GM21786 (cell line): ENCODE measurements around the gene CDK3.
"Not testable (repeated sequence)": the region's sequence is repeated elsewhere in the genome, so short reads cannot be mapped to it uniquely, and the experiment has no call there.

Source experiments
- ATAC-seq: cut with Tn5 transposase; IDR thresholded peaks from one replicate; pipeline ENCODE4 v1.9.1; 2021; ENCODE audit not compliant: unreplicated experiment

Gene CDK3

GRCh38 chr17:76000755-76001521 is at the start of gene CDK3:
Gene CDK3 (plus strand): TSS chr17:76000855. CDS start chr17:76001426, 571 bp downstream.
- no peak for ATAC-seq

GRCh38 chr17:75950855-75951554 is 49.6 kb upstream of the CDK3 start:
- ATAC-seq, result no peak

- no peak for ATAC-seq
Measured at GRCh38 chr17:75959051-75959838, 41.4 kb upstream of the CDK3 start.

GRCh38 chr17:75959839-75960511 is 40.7 kb upstream of the CDK3 start:
- no peak for ATAC-seq

DNA sequence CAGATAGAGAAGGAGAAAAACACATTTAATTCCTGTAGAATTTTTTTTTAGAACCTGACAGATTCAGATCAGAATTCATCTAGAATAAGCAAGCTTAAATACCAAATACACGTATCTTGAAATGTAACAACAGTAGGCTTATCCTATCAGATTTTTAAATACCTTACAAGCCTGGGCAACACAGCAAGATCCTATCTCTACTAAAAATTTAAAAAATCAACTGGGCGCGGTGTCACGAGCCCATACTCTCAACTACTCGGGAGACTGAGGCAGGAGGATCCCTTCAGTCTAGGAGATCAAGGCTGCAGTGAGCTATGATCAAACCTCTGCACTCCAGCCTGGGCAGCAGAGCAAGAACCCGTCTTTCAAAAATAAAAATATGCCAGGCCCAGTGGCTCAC is 35.2 kb upstream of the CDK3 start:
- no peak for ATAC-seq

GRCh38 chr17:75969044-75969443 is 31.6 kb upstream of the CDK3 start:
- ATAC-seq, result not testable (repeated sequence)

- ATAC-seq, result no peak
Measured at GRCh38 chr17:75970011-75970523, 30.6 kb upstream of the CDK3 start.

DNA sequence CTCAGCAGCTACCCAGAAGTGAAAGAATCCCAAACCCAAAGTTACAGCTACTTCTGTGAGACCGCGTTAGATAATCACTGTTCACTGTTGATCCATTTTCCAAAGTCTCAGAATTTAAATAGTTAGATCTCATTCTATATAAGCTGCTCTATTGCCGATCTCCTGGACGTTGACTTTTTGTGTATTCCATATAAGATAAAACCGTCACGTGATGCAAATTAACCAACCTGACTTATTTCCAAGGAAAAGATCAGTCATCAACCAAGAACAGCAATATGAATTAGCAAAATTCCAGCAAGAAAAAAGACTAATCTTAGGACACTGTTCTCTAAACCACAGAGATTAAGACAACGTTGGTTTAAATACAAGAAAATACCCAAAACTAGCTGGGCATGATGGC is 30.0 kb upstream of the CDK3 start:
- no peak for ATAC-seq

GRCh38 chr17:75975187-75975586 is 25.5 kb upstream of the CDK3 start:
- not testable (repeated sequence) for ATAC-seq

DNA sequence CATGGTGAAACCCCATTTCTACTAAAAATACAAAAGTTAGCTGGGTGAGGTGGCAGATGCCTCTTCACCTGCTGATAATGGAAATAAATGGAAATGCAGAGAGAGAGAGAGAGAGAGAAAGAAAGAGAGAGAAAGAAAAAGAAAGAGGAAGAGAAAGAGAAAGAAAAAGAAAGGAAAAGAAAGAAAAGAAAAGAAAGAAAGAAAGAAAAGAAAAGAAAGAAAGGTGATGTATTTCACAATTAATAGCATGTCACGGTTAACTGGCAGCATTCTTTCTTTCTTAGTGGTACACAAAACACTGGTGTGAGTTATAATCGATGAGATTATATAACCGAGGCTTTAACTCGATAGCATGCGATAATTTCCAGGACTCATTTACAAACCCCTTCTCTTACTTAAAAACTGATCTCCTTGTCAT is 24.9 kb upstream of the CDK3 start:
- ATAC-seq, result no peak

GRCh38 chr17:75976175-75976848 is 24.3 kb upstream of the CDK3 start:
- no peak for ATAC-seq

DNA sequence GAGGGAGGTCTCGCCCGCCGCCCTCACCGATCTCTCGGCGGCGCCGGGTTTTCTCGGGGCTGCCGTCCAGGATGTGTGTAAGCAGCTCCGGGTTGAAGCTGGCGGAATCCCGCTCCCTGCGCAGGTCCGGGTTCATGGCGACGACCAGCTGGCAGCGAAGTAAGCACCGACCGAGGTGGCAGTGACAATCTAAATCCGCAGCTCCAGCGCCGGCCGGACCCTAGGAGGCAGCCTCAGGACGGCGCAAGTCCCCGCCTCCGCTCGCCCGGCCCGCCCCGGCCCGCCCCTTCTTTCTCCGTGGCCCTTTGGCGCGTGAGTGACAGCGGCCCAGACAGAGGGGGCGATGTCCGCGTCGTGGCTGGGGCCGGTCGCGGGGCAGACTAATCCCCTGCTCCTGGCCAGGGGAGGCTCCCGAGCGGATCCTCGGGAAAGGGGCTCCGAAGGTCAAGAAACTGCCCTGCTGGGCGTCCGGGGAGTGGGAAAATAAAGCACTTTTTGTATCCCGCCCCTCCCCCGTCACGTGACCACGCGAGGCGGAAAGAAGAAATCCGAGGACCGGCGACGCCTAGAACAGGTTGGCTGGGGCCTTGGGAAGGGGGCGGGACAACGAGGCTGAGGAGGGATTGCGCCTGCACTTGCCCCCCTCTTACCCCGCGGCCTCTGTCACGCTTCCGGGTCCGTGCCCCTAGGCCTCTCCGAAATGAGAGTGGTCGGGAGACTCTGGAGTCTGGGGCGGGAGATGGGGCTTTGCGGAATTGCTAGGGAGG is 21.5 kb upstream of the CDK3 start, which contains the start of the genes ACOX1 and TEN1:
TSS of gene ACOX1 (minus strand) at position 229 of the 767 bp plus-strand sequence. CDS start at position 136, 93 bp downstream.
TSS of gene TEN1 (plus strand) at position 303 of the 767 bp plus-strand sequence. CDS start 6,953 bp downstream, outside the sequence.
- ATAC-seq, result peak; percentile 90

DNA sequence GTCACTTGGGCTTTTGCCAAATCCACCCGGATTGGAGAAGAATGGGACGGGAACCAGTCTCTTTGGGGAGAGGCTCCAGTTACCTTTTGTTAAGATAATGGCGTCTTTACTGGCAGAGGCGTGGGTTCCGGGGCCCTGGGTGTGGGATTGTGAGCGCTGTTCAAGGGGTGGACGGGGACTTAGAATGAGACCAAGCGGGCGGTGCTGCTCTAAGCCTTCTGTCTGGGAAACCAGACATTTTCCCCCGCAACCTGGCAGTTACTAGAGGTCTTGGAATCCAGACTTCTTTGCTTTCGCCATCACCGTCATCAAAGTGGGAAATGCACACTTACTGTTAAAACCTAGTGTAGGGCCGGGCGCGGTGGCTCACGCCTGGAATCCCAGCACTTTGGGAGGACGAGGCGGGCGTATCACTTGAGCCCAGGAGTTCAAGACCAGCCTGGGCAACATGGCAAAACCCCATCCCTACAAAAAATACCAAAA is 20.9 kb upstream of the CDK3 start:
- no peak for ATAC-seq

DNA sequence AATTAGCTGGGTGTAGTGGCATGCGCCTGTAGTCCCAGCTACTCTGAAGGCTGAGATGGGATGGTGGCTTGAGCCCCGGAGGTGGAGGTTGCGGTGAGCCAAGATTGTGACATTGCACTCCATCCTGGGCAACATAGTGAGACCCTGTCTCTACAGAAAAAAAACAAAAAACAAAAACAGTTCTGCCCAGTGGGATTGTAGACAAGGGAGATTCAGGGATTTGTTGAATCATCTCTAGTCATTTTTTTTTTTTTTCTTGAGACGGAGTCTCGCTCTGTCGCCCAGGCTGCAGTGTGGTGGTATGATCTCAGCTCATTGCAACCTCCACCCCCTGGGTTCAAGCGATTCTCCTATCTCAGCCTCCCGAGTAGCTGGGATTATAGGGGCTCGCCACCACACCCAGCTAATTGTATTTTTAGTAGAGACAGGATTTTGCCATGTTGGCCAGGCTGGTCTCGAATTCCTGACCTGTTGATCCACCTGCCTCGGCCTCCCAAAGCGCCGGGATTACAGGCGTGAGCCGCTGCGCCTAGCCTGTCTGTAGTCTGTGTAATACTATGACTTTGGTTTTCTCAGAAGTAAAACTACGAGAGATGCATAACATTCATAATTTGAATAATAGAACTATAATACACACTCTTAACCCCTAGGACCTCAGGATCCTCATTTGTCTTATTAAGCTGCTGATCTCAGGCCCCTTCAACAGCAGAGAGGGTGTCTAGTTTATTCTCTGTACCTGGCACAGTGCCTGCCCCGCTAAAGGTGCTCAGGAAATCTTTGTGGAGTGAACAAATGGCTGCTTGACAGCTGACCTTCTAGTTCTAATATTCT is 20.3 kb upstream of the CDK3 start:
- ATAC-seq, result no peak

GRCh38 chr17:75981019-75981615 is 19.5 kb upstream of the CDK3 start:
- no peak for ATAC-seq

DNA sequence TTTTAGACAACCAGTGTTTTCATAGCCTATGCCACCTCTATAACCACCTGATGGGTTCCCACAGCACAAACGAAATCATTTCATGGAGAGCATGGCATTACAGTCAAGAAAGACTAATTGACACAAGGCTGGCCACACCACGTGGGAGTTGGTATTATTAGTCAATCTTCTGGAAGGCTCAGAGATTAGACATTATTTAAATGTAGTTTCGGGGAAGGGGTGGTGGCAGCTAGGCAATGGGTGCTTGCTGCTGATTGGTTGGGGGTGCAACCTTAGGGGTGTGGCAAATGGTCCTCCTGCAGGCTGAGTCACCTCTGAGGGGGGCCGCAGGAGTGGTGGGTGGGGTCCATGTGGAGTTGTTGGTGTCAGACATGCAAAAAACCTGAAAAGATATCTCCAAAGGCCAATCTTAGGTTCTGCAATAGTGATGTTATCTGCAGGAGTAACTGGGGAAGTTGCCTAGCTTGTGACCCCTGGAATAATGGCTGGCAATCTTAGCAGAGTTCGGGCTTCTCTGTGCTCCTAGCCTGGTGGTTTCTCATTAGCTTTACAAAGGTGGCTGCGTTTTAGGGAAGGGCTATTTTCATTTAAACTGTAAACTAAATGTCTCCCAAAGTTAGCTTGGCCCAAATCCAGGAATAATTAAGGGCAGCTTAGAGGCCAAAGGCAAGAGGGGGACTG is 17.0 kb upstream of the CDK3 start:
- ATAC-seq, result no peak

GRCh38 chr17:75985986-75986385 is 14.7 kb upstream of the CDK3 start:
- no peak for ATAC-seq
